Endothelial cell of umbilical vein (primary cell): ENCODE results near the gene SMAP1. TPM values are rescaled to one million over a fixed set of nuclear protein-coding genes. Genes with fewer than 3 reads are reported as not detected.

Experiments used
- BruUV-seq: library from RNA; stranded (reverse); fragments of 400-500 nt; replicated peaks from 2 replicates; lab custom pipeline; 2021; lab: Mats Ljungman, UMichigan
- CTCF ChIA-PET: fragments of 300-600, 350-600 bp; sonication (Branson Sonifier 250); formaldehyde crosslinking; loops from one replicate; lab custom pipeline; 2021; ENCODE audit warnings: antibody characterized with exemption, inconsistent platforms; lab: Charles Lee
- POLR2A ChIA-PET: fragments of 300-600, 350-600 bp; sonication (Branson Sonifier 250); formaldehyde crosslinking; loops from one replicate; lab custom pipeline; 2021; ENCODE audit warnings: antibody characterized with exemption, inconsistent platforms; lab: Charles Lee
- DNase-seq: peaks from one replicate; pipeline ENCODE4 v3.0.0-alpha.2; 2011; ENCODE audit warnings: low read depth, low spot score
- FAIRE-seq: peaks from 2 replicates; lab custom pipeline; 2011; peaks lifted over from hg19 to GRCh38; lab: Jason Lieb, UNC
- H2AFZ ChIP-seq: 2 replicates; pipeline ENCODE4 v1.6.0; 2012; ENCODE audit warnings: low read depth, low read length, control low read depth, inconsistent platforms
- H3K27ac ChIP-seq: 2 replicates; pipeline ENCODE4 v1.5.1; 2011; ENCODE audit warnings: low read depth, mild to moderate bottlenecking, control low read depth, low read length, moderate library complexity; ENCODE audit not compliant: insufficient read depth
- H3K27me3 ChIP-seq, 2 experiments: 2 replicates each; pipeline versions ENCODE4 v1.6.0 to v1.6.1; 2011; ENCODE audit warnings: low read length in 2 of 2, mixed read lengths in 1 of 2; ENCODE audit not compliant: control insufficient read depth in 2 of 2, insufficient read depth in 2 of 2
- H3K36me3 ChIP-seq, 2 experiments: 2 replicates in 1 of 2; 3 replicates in 1 of 2; pipeline ENCODE4 v1.5.1; 2011; ENCODE audit warnings: low read length in 2 of 2, mild to moderate bottlenecking in 1 of 2, moderate library complexity in 1 of 2; ENCODE audit not compliant: control insufficient read depth in 2 of 2, insufficient read depth in 2 of 2; ENCODE audit errors: extremely low read depth in 1 of 2
- H3K4me1 ChIP-seq: 3 replicates; pipeline ENCODE4 v1.5.1; 2011; ENCODE audit warnings: mild to moderate bottlenecking, low read length; ENCODE audit not compliant: control insufficient read depth, insufficient read depth; ENCODE audit errors: extremely low read depth
- H3K4me2 ChIP-seq: 2 replicates; pipeline ENCODE4 v1.6.1; 2011; ENCODE audit warnings: low read length, control low read depth, mixed read lengths; ENCODE audit not compliant: insufficient read depth
- H3K4me3 ChIP-seq, 3 experiments: fragments of 200-600 bp in 1 of 3; sonication (generic), shearing (Covaris generic) in 1 of 3; replicated peaks in 1 of 3; 2 replicates each; pipeline ENCODE4 v1.5.1; 2011 to 2016; ENCODE audit warnings: control low read depth in 3 of 3, low read length in 3 of 3, mild to moderate bottlenecking in 2 of 3, inconsistent platforms in 1 of 3, low read depth in 1 of 3, moderate library complexity in 1 of 3; ENCODE audit not compliant: insufficient read depth in 1 of 3
- H3K79me2 ChIP-seq: 2 replicates; pipeline ENCODE4 v1.6.0; 2012; ENCODE audit warnings: low read length, inconsistent platforms; ENCODE audit not compliant: control insufficient read depth, insufficient read depth
- H3K9ac ChIP-seq: replicated peaks from 2 replicates; pipeline ENCODE3; 2011; ENCODE audit warnings: low read length, control low read depth; ENCODE audit not compliant: insufficient read depth; ENCODE audit errors: extremely low read depth
- H3K9me1 ChIP-seq: replicated peaks from 3 replicates; pipeline ENCODE4 v1.6.0; 2011; ENCODE audit warnings: mild to moderate bottlenecking, low read length; ENCODE audit not compliant: control insufficient read depth, insufficient read depth; ENCODE audit errors: extremely low read depth
- H3K9me3 ChIP-seq: replicated peaks from 2 replicates; pipeline ENCODE4 v1.5.1; 2012; ENCODE audit warnings: low read length, inconsistent platforms; ENCODE audit not compliant: control insufficient read depth, insufficient read depth
- H4K20me1 ChIP-seq: replicated peaks from 2 replicates; pipeline ENCODE3; 2011; ENCODE audit warnings: mild to moderate bottlenecking, low read length; ENCODE audit not compliant: control insufficient read depth, insufficient read depth; ENCODE audit errors: extremely low read depth
- EZH2 ChIP-seq: IDR thresholded peaks from 2 replicates; pipeline ENCODE4 v1.6.1; 2012; ENCODE audit warnings: borderline replicate concordance, low read depth, mild to moderate bottlenecking, moderate library complexity, low read length, inconsistent platforms; ENCODE audit not compliant: severe bottlenecking
- FOS ChIP-seq: IDR thresholded peaks from 2 replicates; pipeline ENCODE4 v1.6.1; 2011; ENCODE audit warnings: mild to moderate bottlenecking, low read length, moderate library complexity, borderline replicate concordance; ENCODE audit not compliant: insufficient read depth
- GATA2 ChIP-seq: IDR thresholded peaks from 2 replicates; pipeline ENCODE4 v1.7.0; 2011; ENCODE audit warnings: low read depth, mild to moderate bottlenecking, moderate library complexity, mixed read lengths, low read length; ENCODE audit not compliant: insufficient read length, insufficient read depth
- JUN ChIP-seq: IDR thresholded peaks from 2 replicates; pipeline ENCODE4 v1.6.1; 2011; ENCODE audit warnings: borderline replicate concordance, low read depth; ENCODE audit not compliant: insufficient read length, insufficient read depth
- MYC ChIP-seq: IDR thresholded peaks from one replicate; pipeline ENCODE4 v1.6.1; 2011; ENCODE audit warnings: mild to moderate bottlenecking, low read depth, low read length
- POLR2A ChIP-seq: IDR thresholded peaks from 2 replicates; pipeline ENCODE4 v1.6.1; 2012; ENCODE audit warnings: low read depth, mild to moderate bottlenecking, control low read depth, low read length
- POLR2AphosphoS5 ChIP-seq: IDR thresholded peaks from 2 replicates; pipeline ENCODE4 v1.6.1; 2012; ENCODE audit warnings: low read depth, mild to moderate bottlenecking, control low read depth, low read length, moderate library complexity; ENCODE audit not compliant: insufficient read depth
- dilution Hi-C: fragments of 300-500 bp; cut with MboI; formaldehyde crosslinking; loops from one replicate; pipeline ENCODE4 v1.15.0; 2019; ENCODE audit warnings: low sequenced_read_pairs; ENCODE audit not compliant: extremely low pct_ligation_motif_present
- intact Hi-C: fragments of 100-400 bp; cut with micrococcal nuclease; formaldehyde crosslinking; loops from one replicate; pipeline ENCODE4 v1.10.0; 2022
- polyA plus RNA-seq, 4 experiments: library from polyadenylated mRNA; depleted of rRNA in 3 of 4; stranded (reverse) in 3 of 4; unstranded in 1 of 4; fragments of >200 nt; gene quantifications; 2 replicates each; pipeline versions ENCODE4 v1.2.1 to v1.2.3, GENCODE V29; 2011 to 2012; ENCODE audit warnings: missing spikeins in 1 of 4
- total RNA-seq: library from RNA; stranded (reverse); gene quantifications from 2 replicates; pipeline ENCODE4 v1.2.3, GENCODE V29; 2021
- TF ChIP-seq, protein P1 (sequence below), 2 donors: IDR thresholded peaks; 1 replicate in 1 of 2; 2 replicates in 1 of 2; pipeline ENCODE4 v1.5.1; 2011; ENCODE audit warnings: low read length in 2 of 2, mild to moderate bottlenecking in 2 of 2, moderate library complexity in 2 of 2, control low read depth in 1 of 2, inconsistent platforms in 1 of 2, low read depth in 1 of 2; ENCODE audit not compliant: insufficient read depth in 1 of 2; ENCODE audit errors: extremely low read depth in 1 of 2
- TF ChIP-seq, protein P2 (sequence below): IDR thresholded peaks from 2 replicates; pipeline ENCODE4 v1.6.1; 2011; ENCODE audit not compliant: insufficient read depth, insufficient read length

The SMAP1 gene
- total and polyA plus RNA-seq, 2 donors (not counting 3 experiments of a cell fraction or from before 2014, with no cell fraction given) = 14.6 to 24.6 TPM

DNA sequence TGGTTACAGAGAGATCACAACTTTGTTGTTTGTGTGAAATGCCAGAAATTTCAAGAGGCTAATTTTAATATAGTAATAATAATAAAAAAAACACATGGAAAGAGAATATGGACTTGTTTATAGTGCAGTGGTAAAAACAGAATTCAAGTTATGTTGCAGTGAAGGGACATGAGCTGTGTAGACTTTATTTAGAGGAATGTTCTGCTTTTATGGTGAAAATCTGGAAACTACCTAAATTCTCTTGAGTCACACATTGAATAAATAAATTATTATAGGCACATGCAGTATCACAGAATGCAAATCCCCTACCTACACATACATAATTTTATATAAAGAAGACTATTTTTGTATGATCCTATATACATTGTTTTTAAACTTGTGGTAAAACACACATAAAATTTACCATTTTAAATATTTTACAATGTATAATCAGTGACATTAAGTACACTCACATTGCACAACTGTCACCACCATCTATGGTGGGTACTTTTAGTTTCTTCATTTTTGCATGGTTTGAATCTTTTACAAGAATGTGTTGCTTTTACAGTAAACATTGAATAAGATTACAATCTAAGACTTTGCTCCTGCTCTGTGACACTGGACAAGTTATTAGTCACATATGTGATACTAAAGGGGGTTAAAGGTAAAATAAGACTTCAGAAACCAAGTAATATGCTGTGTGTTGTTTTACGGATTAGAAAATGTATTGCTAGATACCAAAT, 181.8 kb downstream of the SMAP1 start:
- dilution Hi-C loops (no loop called here), intact Hi-C loops (no loop called here)
- ChIA-PET POLR2A (no interaction called here), CTCF (interaction anchor here (1.0 kb wide), 1 partner anchor 12 kb away, joined by 3 read pairs; no protein-coding TSS in a partner anchor)
- Histone ChIP-seq H3K4me3 (no peak overlapping the region), H3K9me3 (no peaks in the 10 kb centered on the region), H3K4me2 (no peak overlapping the region), H3K9ac (no peak overlapping the region), H3K27ac (no peak overlapping the region), H3K27me3 (no peaks in the 10 kb centered on the region), H3K36me3 (no peaks in the 10 kb centered on the region), H4K20me1 (no peaks in the 10 kb centered on the region), H3K4me1 (no peaks in the 10 kb centered on the region), H3K79me2 (no peaks in the 10 kb centered on the region), H2AFZ (no peak overlapping the region), H3K9me1 (no peaks in the 10 kb centered on the region)
- no peak for TF ChIP-seq EZH2
- no peak for TF ChIP-seq POLR2AphosphoS5
- TF ChIP-seq MYC = no peak
- TF ChIP-seq, protein P1, sequence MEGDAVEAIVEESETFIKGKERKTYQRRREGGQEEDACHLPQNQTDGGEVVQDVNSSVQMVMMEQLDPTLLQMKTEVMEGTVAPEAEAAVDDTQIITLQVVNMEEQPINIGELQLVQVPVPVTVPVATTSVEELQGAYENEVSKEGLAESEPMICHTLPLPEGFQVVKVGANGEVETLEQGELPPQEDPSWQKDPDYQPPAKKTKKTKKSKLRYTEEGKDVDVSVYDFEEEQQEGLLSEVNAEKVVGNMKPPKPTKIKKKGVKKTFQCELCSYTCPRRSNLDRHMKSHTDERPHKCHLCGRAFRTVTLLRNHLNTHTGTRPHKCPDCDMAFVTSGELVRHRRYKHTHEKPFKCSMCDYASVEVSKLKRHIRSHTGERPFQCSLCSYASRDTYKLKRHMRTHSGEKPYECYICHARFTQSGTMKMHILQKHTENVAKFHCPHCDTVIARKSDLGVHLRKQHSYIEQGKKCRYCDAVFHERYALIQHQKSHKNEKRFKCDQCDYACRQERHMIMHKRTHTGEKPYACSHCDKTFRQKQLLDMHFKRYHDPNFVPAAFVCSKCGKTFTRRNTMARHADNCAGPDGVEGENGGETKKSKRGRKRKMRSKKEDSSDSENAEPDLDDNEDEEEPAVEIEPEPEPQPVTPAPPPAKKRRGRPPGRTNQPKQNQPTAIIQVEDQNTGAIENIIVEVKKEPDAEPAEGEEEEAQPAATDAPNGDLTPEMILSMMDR (IDR thresholded peaks at IDR 0.05; ENCODE audit: extremely low read depth in 1 of 2, insufficient read depth in 1 of 2, low read depth in 1 of 2, low read length in 2 of 2) = no peak
- no peak for TF ChIP-seq JUN
- TF ChIP-seq FOS = no peak
- TF ChIP-seq POLR2A = no peak
- TF ChIP-seq, protein P2, sequence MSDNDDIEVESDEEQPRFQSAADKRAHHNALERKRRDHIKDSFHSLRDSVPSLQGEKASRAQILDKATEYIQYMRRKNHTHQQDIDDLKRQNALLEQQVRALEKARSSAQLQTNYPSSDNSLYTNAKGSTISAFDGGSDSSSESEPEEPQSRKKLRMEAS = no peak
- TF ChIP-seq GATA2 = no peak
- DNase-seq = no peak
- FAIRE-seq = no peak
- no TSS peak for BruUV-seq
